ENCODE data around the gene ASB18.

Gene ASB18

DNA sequence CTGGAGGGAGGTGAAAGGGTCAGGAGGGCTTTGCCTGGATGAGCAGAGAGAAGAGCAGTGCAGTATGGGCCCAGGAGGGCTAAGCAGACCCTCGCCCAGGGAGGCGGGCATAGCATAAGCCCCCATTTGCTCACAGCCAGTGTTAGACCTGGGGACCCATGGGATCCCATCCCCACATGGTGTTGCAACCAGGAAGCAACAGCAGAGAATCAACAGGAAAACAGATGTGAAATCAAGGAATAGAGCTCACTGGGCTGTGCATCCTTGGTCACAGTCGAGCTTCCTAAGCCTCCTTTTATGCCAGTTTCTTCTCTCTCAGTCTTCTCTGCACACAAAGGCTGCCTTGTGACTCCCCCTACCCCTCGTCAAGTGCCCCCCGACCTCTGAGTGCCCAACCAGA, 19.9 kb downstream of the ASB18 start:
- no peak overlapping the region for H3K4me3 ChIP-seq (ENCODE audit: low read depth, low read length)

- no peak overlapping the region for H3K4me3 ChIP-seq (ENCODE audit: low read depth, low read length)
These were observed 22.1 kb downstream of the ASB18 start for GRCh38 chr2:236242057-236242495.

GRCh38 chr2:236241181-236242056, 22.8 kb downstream of the ASB18 start:
- H3K4me3 ChIP-seq (ENCODE audit: low read depth, low read length), result no peak overlapping the region

DNA sequence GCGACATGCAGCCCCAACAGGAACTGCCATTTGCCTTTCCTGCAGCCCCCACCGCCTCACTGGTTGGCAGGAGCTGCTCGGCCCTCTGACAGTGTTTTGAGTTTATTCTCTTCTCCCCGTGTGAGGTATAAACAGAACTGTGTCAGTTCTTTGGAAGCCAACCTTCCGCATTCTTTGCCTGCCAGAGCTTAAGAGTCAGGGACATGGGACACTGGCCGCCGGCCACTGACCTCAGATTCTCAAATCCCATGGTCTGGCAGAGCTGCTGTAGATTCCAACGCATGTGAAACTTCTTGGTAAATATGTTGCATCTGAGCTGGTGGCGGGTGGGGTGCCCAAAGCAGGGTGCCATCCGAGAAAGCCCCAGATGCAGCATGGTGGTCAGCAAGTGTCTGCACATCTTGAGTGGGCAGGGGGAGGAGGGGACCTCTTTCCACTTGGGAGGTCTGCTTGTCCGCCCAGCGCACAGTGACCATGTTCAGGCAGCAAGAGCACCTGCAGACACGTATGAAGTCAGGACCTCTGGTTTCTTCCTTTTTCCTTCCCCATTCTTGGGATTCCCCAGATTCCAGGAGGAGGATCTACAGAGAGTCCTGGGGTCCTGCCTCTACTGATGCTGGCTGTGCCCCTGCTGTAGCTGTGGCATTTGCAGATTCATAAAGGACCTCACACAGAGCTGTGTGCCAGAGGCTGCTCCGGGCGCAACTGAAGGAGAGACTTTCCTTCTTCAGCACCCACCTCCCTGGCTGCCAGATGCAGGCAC, 23.8 kb downstream of the ASB18 start:
- no peak overlapping the region for H3K4me3 ChIP-seq (ENCODE audit: low read depth, low read length)

DNA sequence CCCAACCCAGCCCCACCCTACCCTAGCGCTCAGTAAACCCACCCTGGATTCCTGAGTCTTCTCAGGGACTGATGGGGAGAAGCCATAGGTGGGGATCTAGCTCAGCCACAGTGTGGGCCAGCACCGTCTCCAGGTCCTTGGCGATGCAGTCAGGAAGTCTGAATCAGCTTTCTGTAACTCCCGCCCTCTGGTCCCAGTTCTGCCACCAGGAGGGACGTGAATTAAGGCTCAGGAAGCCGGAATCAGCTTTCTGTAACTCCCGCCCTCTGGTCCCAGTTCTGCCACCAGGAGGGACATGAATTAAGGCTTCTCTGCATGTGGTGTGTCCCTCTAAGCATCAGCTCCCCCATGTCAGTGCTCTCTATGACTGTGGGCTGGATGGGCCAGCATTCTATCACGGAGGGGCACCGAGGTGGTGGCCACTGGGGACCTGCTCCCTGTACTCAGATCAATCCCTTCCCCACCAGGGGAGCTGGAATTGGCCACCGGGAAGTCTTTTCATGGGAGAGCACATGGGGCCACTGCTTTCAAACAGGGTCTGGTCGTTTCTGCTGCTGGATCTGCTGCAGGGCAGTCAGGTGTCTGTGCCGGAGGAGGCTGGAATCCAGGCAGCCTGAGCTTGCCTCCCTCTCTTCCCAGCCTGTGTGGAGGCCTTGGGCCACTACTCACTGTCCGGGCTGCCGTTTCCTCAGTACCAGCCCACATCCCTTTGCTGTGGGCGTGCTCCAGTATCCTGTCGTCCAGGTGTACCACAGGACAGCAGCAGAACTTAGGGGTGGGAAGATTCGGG, 24.7 kb downstream of the ASB18 start:
- no peak overlapping the region for H3K4me3 ChIP-seq (ENCODE audit: low read depth, low read length)

- H3K4me3 ChIP-seq (ENCODE audit: low read depth, low read length), result no peak overlapping the region
These were observed 25.5 kb downstream of the ASB18 start for GRCh38 chr2:236238751-236239150.

- H3K4me3 ChIP-seq (ENCODE audit: low read depth, low read length), result peak overlapping the region; percentile 6
These were observed 26.6 kb downstream of the ASB18 start for GRCh38 chr2:236237468-236238190.

GRCh38 chr2:236236559-236237452, 27.4 kb downstream of the ASB18 start:
- H3K4me3 ChIP-seq (ENCODE audit: low read depth, low read length), result peak overlapping the region; percentile 21

- no peak overlapping the region for H3K4me3 ChIP-seq (ENCODE audit: low read depth, low read length)
These were observed 35.0 kb downstream of the ASB18 start for GRCh38 chr2:236229186-236229585.

DNA sequence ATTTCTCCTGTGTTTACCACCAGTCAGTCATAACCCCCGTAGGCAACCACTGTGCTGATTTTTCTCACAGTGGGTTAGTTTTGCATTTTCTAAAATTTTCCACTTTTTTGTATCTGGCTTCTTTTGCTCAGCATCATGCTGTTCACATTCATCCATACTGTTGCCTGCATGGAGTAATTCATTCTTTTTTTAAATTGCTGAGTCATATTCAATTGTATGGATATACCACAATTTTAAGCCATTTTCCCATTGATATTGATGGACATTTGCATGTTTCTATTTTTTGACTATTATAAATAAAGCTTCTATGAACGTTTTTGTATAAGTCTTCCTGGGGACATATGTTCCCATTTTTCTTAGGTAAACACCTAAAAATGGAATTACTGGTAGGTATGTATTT, 40.5 kb downstream of the ASB18 start:
- no peak overlapping the region for H3K4me3 ChIP-seq (ENCODE audit: low read depth, low read length)

DNA sequence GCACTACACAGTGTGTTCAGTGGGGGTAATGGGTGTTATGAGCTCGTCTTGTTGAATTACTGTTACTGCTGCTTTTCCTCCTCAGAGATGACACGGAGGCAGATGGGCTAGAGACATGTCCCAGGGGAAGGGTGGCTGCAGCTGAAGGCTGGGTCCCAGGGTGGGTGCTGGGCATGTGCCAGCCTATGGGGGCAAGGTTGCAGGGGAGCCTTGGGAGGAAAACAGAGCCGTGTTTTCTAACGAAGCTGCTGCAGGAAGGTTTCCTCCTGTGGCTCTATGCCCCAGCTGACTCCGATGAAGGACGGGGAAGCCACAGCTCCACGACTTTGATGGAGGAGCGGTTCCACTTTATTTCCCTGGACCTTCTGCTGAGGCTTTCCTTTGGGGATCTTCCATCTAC, 42.4 kb downstream of the ASB18 start:
- H3K4me3 ChIP-seq (ENCODE audit: low read depth, low read length), result no peak overlapping the region

- no peak overlapping the region for H3K4me3 ChIP-seq (ENCODE audit: low read depth, low read length)
These were observed 44.8 kb downstream of the ASB18 start for GRCh38 chr2:236219411-236219810.

GRCh38 chr2:236217926-236218325, 46.3 kb downstream of the ASB18 start:
- H3K4me3 ChIP-seq (ENCODE audit: low read depth, low read length), result no peak overlapping the region

GRCh38 chr2:236216711-236217110, 47.5 kb downstream of the ASB18 start:
- H3K4me3 ChIP-seq (ENCODE audit: low read depth, low read length), result no peak overlapping the region

- H3K4me3 ChIP-seq (ENCODE audit: low read depth, low read length), result no peak overlapping the region
These were observed 48.4 kb downstream of the ASB18 start for GRCh38 chr2:236215761-236216333.

DNA sequence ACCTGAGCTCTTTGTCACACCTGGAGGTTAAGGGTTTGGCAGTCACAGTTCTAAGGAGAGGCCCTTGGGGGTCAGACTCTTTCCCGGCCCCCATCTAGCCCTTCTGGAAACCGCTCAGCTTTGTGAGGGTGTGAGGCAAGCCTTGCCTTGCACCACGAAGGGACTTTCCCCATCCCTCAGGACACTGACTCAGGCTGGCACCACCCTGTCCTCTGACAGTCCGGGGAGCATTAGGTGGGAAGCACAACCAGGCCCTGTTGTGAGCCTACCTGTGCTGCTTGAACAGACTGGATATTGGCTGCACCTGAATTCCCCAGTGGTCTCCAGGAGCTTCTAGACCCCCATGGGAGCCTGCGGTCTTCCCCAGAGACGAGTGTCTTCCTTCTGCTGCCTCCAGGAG, 49.0 kb downstream of the ASB18 start:
- H3K4me3 ChIP-seq (ENCODE audit: low read depth, low read length), result no peak overlapping the region

DNA sequence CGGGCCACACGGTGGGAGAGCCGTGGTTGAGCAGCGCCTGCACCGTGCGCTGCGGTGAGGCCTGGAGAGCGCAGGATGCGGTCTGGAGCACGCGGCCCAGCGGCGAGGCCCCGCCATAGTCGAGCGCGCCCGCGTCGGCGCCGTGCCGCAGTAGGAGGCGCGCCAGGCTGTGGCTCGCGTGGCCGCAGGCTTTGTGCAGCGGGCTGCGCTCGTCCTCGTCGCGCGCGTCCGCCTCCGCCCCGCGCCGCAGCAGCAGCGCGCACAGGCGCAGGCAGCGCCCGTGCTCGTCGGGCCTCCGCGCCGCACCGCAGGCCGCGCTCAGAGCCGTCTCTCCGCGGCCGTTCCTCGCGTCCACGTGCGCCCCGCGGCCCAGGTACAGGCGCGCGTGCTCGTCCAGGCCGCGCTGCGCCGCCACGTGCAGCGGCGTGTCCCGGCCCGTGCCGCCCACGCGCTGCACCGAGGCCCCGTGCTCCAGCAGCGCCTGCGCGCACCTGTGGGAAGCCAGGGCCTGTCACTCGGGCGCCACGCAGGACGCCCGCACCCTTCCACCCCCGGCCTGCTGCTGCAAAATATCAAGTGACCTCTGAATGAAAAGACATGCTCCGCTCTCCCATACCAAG, 49.7 kb downstream of the ASB18 start:
- H3K4me3 ChIP-seq (ENCODE audit: low read depth, low read length), result no peak overlapping the region

- H3K4me3 ChIP-seq (ENCODE audit: low read depth, low read length), result no peak overlapping the region
These were observed 52.9 kb downstream of the ASB18 start for GRCh38 chr2:236211296-236211695.

- H3K4me3 ChIP-seq (ENCODE audit: low read depth, low read length), result no peak overlapping the region
These were observed 53.7 kb downstream of the ASB18 start for GRCh38 chr2:236210536-236210935.

Data from iPS-11a (cell line).